Lung (tissue), 12 donors: ENCODE data around the gene TP73. TPM values are rescaled to one million over a fixed set of nuclear protein-coding genes. Genes with fewer than 3 reads are reported as not detected.

Experiments used
- ATAC-seq: fragments of 200-7000 bp; cut with Tn5 transposase; one replicate; pipeline ENCODE4 v1.9.1; 2020; ENCODE audit warnings: moderate number of reproducible peaks; ENCODE audit not compliant: insufficient read depth, low FRiP score
- DNase-seq, 3 donors: peaks; one replicate each; pipeline ENCODE4 v3.0.0-alpha.2; 2013 to 2017
- H3K27ac ChIP-seq, 2 donors: one replicate each; pipeline ENCODE4 v1.5.1; 2013; ENCODE audit warnings: mild to moderate bottlenecking in 2 of 2, moderate library complexity in 2 of 2, control low read depth in 1 of 2, inconsistent platforms in 1 of 2, low read depth in 1 of 2, low read length in 1 of 2
- H3K27me3 ChIP-seq, 3 donors: one replicate each; pipeline ENCODE4 v1.5.1; 2013; ENCODE audit warnings: low read length in 2 of 3; ENCODE audit not compliant: control insufficient read depth in 3 of 3, insufficient read depth in 3 of 3
- H3K36me3 ChIP-seq, 4 donors: one replicate each; pipeline ENCODE4 v1.5.1; 2013; ENCODE audit warnings: low read length in 4 of 4, mild to moderate bottlenecking in 1 of 4, moderate library complexity in 1 of 4; ENCODE audit not compliant: control insufficient read depth in 4 of 4, insufficient read depth in 4 of 4
- H3K4me1 ChIP-seq, 5 donors: one replicate each; pipeline ENCODE4 v1.5.1; 2013; ENCODE audit warnings: low read length in 5 of 5, mild to moderate bottlenecking in 2 of 5, moderate library complexity in 1 of 5; ENCODE audit not compliant: control insufficient read depth in 5 of 5, insufficient read depth in 5 of 5
- H3K4me3 ChIP-seq: one replicate; pipeline ENCODE4 v1.5.1; 2013; ENCODE audit warnings: mild to moderate bottlenecking, control low read depth, moderate library complexity
- H3K9ac ChIP-seq, 2 donors: one replicate each; pipeline ENCODE4 v1.5.1; 2013; ENCODE audit warnings: low read length in 2 of 2, control low read depth in 1 of 2; ENCODE audit not compliant: insufficient read depth in 1 of 2
- H3K9me3 ChIP-seq, 4 donors: one replicate each; pipeline ENCODE4 v1.5.1; 2013; ENCODE audit warnings: low read length in 3 of 4, mild to moderate bottlenecking in 1 of 4, moderate library complexity in 1 of 4; ENCODE audit not compliant: control insufficient read depth in 4 of 4, insufficient read depth in 3 of 4
- WGBS, 2 donors: extraction: QIAGEN DNeasy Blood & Tissue Kit; methylation state at CpG; one replicate each; pipeline ENCODE4 v1.1.7; 2013; 5-methylcytosine and 5-hydroxymethylcytosine counted together
- polyA plus RNA-seq, 2 donors: library from polyadenylated mRNA; stranded (reverse); fragments of 200-250 nt; gene quantifications; one replicate each; pipeline ENCODE4 v1.2.1, GENCODE V29; 2013
- total RNA-seq, 2 donors: library from RNA; depleted of rRNA in 1 of 2; stranded (reverse); fragments of >200 nt in 1 of 2; gene quantifications; one replicate each; pipeline ENCODE4 v1.2.1, GENCODE V29; 2014 to 2021
- TF ChIP-seq, protein P1 (sequence below): IDR thresholded peaks from 2 replicates; pipeline ENCODE4 v1.5.1; 2012; ENCODE audit warnings: mild to moderate bottlenecking; ENCODE audit errors: control extremely low read depth, extremely low read depth
- donor health status: control.
- donor health status: control.
- donor health status: Bipolar disorder and iron deficiency.
- donor health status: healthy.
- donor health status: DM: yes; HTN: yes; CAD: no.

Gene TP73
- total and polyA plus RNA-seq, 4 donors = 1.7 to 12.3 (median 2.2) TPM

DNA sequence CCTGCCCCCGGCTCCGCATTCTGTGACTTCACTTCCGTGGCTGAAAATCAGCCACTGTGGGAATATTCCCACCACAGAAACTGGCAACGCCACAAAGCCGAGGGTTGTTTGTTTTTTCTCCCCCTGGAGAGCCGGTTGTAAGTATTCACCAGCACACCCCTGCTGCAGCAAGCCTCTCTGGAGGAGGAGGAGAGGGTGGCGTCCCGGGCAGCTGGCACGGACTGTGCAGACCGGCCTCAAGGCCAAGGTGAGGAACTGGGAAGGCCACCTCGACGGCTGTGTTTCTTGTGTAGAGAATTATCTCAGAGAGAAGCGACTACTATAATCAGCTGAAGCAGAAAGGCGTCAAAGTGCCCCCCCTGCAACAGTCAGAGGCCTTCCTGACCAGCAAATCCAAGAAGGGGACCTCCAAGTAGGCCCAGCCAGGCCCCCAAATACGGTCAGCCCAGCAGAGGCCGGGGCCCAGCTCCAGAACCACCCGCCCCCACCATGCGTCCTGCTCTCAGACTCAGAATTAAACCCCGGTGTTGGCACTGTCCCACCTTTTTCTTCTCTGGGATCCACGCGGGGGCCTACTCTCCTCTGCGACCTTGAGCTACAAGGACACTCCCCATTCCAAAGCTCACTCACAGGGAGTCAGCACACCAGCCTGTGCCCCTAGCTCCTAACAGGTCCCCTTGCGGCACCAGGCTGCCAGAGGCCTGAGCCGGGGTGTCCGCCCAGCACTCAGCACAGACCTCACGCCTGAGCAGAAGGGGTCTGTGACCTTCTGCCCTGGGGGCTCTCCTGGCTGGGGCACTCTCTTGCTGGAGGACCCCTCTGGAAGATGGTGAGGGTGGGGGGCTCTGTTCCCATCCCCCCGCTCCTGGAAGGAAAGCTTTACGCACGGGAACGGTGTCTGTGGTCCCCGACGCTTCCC is 119.1 kb downstream of the TP73 start:
- H3K9ac ChIP-seq = no peak overlapping the region
- DNase-seq (no peak), ATAC-seq (no peak)
- no peaks in the 10 kb centered on the region for H3K27me3 ChIP-seq
- peaks cover 0 to 33% (median 13%) of the 10 kb centered on the region in 5 donors for H3K4me1 ChIP-seq
- H3K27ac ChIP-seq = no peak overlapping the region
- WGBS, 2 donors = 58 to 64% methylated on average over 31 to 32 of the region's 32 CpGs
- TF ChIP-seq, protein P1, sequence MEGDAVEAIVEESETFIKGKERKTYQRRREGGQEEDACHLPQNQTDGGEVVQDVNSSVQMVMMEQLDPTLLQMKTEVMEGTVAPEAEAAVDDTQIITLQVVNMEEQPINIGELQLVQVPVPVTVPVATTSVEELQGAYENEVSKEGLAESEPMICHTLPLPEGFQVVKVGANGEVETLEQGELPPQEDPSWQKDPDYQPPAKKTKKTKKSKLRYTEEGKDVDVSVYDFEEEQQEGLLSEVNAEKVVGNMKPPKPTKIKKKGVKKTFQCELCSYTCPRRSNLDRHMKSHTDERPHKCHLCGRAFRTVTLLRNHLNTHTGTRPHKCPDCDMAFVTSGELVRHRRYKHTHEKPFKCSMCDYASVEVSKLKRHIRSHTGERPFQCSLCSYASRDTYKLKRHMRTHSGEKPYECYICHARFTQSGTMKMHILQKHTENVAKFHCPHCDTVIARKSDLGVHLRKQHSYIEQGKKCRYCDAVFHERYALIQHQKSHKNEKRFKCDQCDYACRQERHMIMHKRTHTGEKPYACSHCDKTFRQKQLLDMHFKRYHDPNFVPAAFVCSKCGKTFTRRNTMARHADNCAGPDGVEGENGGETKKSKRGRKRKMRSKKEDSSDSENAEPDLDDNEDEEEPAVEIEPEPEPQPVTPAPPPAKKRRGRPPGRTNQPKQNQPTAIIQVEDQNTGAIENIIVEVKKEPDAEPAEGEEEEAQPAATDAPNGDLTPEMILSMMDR = no peak
- peak overlapping the region; percentile 26 for H3K4me3 ChIP-seq
- H3K9me3 ChIP-seq = no peaks in the 10 kb centered on the region
- H3K36me3 ChIP-seq = no peaks in the 10 kb centered on the region

DNA sequence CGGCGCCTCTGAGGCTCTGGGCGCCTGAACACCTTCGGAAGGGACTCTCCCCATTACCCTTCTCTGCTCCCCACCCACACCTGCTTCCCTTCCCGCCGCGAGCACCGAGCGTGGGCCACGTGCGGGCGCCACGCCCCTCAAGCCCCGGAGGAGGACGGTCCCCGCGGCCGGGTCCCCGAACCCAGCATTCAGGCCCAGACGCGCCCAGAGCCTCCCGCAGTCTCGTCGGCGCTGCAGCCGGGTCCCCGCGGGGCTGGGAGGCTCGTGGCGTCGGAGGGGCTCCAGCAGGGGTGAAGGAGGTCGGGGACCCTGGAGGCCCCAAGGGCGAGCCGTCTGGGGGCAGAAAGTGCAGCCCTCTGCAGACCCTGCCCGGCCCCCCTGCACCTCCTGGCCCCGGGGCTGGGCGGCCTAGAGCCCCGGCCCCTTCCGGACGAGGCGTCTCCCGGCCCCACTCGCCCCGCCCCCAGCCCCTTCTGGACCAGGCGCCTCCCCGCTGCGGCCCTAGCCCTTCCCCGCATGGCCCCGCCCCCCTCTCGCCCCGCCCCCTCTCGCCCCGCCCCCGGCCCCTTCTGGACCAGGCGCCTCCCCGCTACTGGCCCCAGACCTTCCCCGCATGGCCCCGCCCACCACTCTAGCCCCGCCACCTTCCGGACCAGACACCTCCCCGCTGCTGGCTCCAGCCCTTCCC is 119.9 kb downstream of the TP73 start:
- Histone ChIP-seq H3K9ac (no peak overlapping the region), H3K9me3 (no peaks in the 10 kb centered on the region), H3K27me3 (no peaks in the 10 kb centered on the region), H3K4me1 (peaks cover 0 to 36% (median 15%) of the 10 kb centered on the region in 5 donors), H3K27ac (no peak overlapping the region), H3K4me3 (peak overlapping the region; percentile 26), H3K36me3 (no peaks in the 10 kb centered on the region)
- TF ChIP-seq, protein P1 = no peak
- DNase-seq (peak; percentile 88 to 97 (median 95)), ATAC-seq (peak; percentile 79)
- 1 to 2% methylated on average over 40 to 61 of the region's 61 CpGs for WGBS, 2 donors

DNA sequence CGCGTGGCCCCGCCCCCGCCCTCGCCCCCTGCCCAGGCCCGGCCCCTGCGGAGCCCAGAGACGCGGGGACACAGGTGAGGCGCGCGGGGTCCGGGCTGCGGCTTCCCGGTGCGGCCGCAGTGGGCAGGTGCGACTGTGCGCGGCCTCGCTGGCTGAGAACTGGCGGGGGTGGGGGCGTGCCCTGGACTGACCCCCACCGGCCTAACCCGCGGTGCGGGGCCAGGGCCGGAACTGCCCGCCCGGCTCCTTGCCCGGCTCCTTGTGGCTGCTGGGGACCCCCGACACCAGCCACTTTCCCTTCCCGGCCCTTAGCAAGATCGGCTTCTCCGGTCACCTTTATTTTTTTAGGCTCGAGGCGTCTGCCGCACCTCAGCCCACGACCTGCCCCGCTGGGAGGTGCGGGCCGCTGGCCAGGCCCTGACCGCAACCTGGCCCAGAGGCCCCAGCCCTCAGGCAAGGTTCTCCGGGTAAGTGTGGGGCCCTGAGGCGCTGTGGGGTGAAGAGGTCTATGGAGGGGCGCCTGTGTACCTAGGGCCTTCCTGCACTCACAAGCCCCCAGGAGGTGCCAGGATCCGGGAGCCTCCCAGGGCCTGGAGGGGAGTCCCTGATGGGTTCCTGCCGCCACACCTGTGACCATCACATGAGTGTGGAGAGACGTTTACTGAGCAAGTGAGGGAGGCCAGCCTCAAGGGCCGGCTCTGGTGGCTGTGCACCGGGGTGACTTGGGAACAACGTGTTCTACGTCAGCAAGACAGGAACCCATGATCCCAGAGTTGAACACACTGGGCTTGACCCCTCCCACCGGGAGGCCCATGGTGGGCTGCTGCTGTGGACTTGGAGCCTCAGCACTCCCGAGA is 120.6 kb downstream of the TP73 start, which contains the start of gene SMIM1:
Gene SMIM1, plus strand, starts transcription at position 35 of the 857 bp plus-strand sequence. CDS start 2,625 bp downstream, outside the sequence.
- TF ChIP-seq, protein P1 = no peak
- Histone ChIP-seq H3K27me3 (no peaks in the 10 kb centered on the region), H3K4me1 (peaks cover 0 to 36% (median 15%) of the 10 kb centered on the region in 5 donors), H3K27ac (peak within 1 kb of the TSS; percentile 9 to 45), H3K36me3 (peaks cover 0 to 2% (median 0%) of the 10 kb centered on the region in 4 donors), H3K4me3 (peak within 1 kb of the TSS; percentile 33), H3K9me3 (no peaks in the 10 kb centered on the region), H3K9ac (no peak within 1 kb of the TSS)
- ATAC-seq = peak; percentile 4
- 13% methylated on average over 55 of the region's 55 CpGs for WGBS, 2 donors
- peak in 2 of 3 donors; percentile 23 to 30 for DNase-seq
